DOHH2 (cell line): Measurements from ENCODE around the gene KRTAP17-1.

Experiments used
- H3F3A ChIP-seq: fragments of 200-600 bp; sonication (generic), shearing (Covaris generic); 2 replicates; pipeline ENCODE4 v1.6.0; 2016; ENCODE audit warnings: antibody characterized with exemption, mild to moderate bottlenecking; ENCODE audit not compliant: control insufficient read depth, insufficient read depth
- H3K27ac ChIP-seq: fragments of 200-600 bp; sonication (generic); 2 replicates; pipeline ENCODE4 v1.5.1; 2014; ENCODE audit warnings: low read depth, mild to moderate bottlenecking, low read length, moderate library complexity
- H3K27me3 ChIP-seq: fragments of 200-600 bp; sonication (generic); 2 replicates; pipeline ENCODE4 v1.6.1; 2014; ENCODE audit warnings: mild to moderate bottlenecking, low read length, mixed read lengths; ENCODE audit not compliant: control insufficient read depth
- H3K36me3 ChIP-seq: fragments of 200-600 bp; sonication (generic); 2 replicates; pipeline ENCODE4 v1.6.1; 2014; ENCODE audit warnings: mild to moderate bottlenecking, low read length, moderate library complexity, mixed read lengths; ENCODE audit not compliant: control insufficient read depth
- H3K4me1 ChIP-seq: fragments of 200-600 bp; sonication (generic); 2 replicates; pipeline ENCODE4 v1.6.1; 2014; ENCODE audit warnings: mild to moderate bottlenecking, low read length, mixed read lengths; ENCODE audit not compliant: control insufficient read depth
- H3K4me2 ChIP-seq: fragments of 200-600 bp; sonication (generic); 2 replicates; pipeline ENCODE4 v1.6.0; 2014; ENCODE audit warnings: mild to moderate bottlenecking, low read length, moderate library complexity
- H3K4me3 ChIP-seq: fragments of 200-600 bp; sonication (generic); 2 replicates; pipeline ENCODE4 v1.5.1; 2014; ENCODE audit warnings: mild to moderate bottlenecking, low read length, mixed read lengths
- H3K79me2 ChIP-seq: fragments of 200-600 bp; sonication (generic); 2 replicates; pipeline ENCODE4 v1.6.1; 2014; ENCODE audit warnings: mild to moderate bottlenecking, low read length, mixed read lengths; ENCODE audit not compliant: control insufficient read depth
- H3K9me2 ChIP-seq: fragments of 200-600 bp; sonication (generic); replicated peaks from 2 replicates; pipeline ENCODE4 v1.6.1; 2014; ENCODE audit warnings: mild to moderate bottlenecking, low read length, mixed read lengths; ENCODE audit not compliant: control insufficient read depth
- H3K9me3 ChIP-seq: fragments of 200-600 bp; sonication (generic); 2 replicates; pipeline ENCODE4 v1.6.1; 2014; ENCODE audit warnings: antibody characterized with exemption, low read length, mixed read lengths; ENCODE audit not compliant: control insufficient read depth, insufficient read depth
- H4K20me1 ChIP-seq: fragments of 200-600 bp; sonication (generic); 2 replicates; pipeline ENCODE4 v1.6.0; 2014; ENCODE audit warnings: low read depth, mild to moderate bottlenecking, antibody characterized with exemption, low read length, moderate library complexity; ENCODE audit not compliant: control insufficient read depth, insufficient read depth
- CTCF ChIP-seq: fragments of 200-600 bp; sonication (generic); IDR thresholded peaks from one replicate; pipeline ENCODE4 v1.5.1; 2014; ENCODE audit warnings: antibody characterized with exemption, mild to moderate bottlenecking, low read depth, low read length; ENCODE audit not compliant: poor library complexity, severe bottlenecking
- EZH2phosphoT487 ChIP-seq: fragments of 200-600 bp; sonication (generic); IDR thresholded peaks from 2 replicates; pipeline ENCODE4 v1.6.1; 2017; ENCODE audit warnings: borderline replicate concordance, mild to moderate bottlenecking, antibody characterized with exemption, low read length, moderate library complexity, mixed read lengths

Gene KRTAP17-1

GRCh38 chr17:41329279-41329948, 13.9 kb upstream of the KRTAP17-1 start:
- Histone ChIP-seq H3K4me1 (peaks cover 2% of the 10 kb centered on the region), H3F3A (no peaks in the 10 kb centered on the region), H3K4me3 (no peak overlapping the region), H3K79me2 (no peaks in the 10 kb centered on the region), H3K9me3 (no peaks in the 10 kb centered on the region), H4K20me1 (no peaks in the 10 kb centered on the region), H3K27ac (no peak overlapping the region), H3K9me2 (no peaks in the 10 kb centered on the region), H3K4me2 (no peak overlapping the region), H3K27me3 (no peaks in the 10 kb centered on the region), H3K36me3 (no peaks in the 10 kb centered on the region)
- TF ChIP-seq CTCF (peak; percentile 65), EZH2phosphoT487 (no peak)

- H3K36me3 ChIP-seq, result no peaks in the 10 kb centered on the region
- H3F3A ChIP-seq, result no peaks in the 10 kb centered on the region
- H3K27me3 ChIP-seq, result no peaks in the 10 kb centered on the region
- no peaks in the 10 kb centered on the region for H3K4me1 ChIP-seq
- no peaks in the 10 kb centered on the region for H3K9me2 ChIP-seq
- no peak overlapping the region for H3K4me2 ChIP-seq
- no peak overlapping the region for H3K27ac ChIP-seq
- no peaks in the 10 kb centered on the region for H4K20me1 ChIP-seq
- H3K9me3 ChIP-seq, result no peaks in the 10 kb centered on the region
- no peaks in the 10 kb centered on the region for H3K79me2 ChIP-seq
- no peak for TF ChIP-seq CTCF
- no peak for TF ChIP-seq EZH2phosphoT487
- H3K4me3 ChIP-seq, result no peak overlapping the region
These were observed 12.7 kb upstream of the KRTAP17-1 start for GRCh38 chr17:41328207-41328606.

- Histone ChIP-seq H3K9me2 (no peaks in the 10 kb centered on the region), H3K27me3 (no peaks in the 10 kb centered on the region), H3K36me3 (no peaks in the 10 kb centered on the region), H3K4me1 (peaks cover 5% of the 10 kb centered on the region), H3K27ac (no peak overlapping the region), H3F3A (no peaks in the 10 kb centered on the region), H3K4me2 (no peak overlapping the region), H3K4me3 (no peak overlapping the region), H3K9me3 (no peaks in the 10 kb centered on the region), H3K79me2 (no peaks in the 10 kb centered on the region), H4K20me1 (no peaks in the 10 kb centered on the region)
- TF ChIP-seq EZH2phosphoT487 (no peak), CTCF (no peak)
These were observed 12.1 kb upstream of the KRTAP17-1 start for GRCh38 chr17:41327411-41328120.
